Measurements from ENCODE around the gene PNRC1.

GRCh38 chr6:89033461-89033860 lies 47.1 kb upstream of the PNRC1 start:
- TF ChIP-seq POLR2AphosphoS5 (IDR thresholded peaks at IDR 0.05) (no peak), CTCF (IDR thresholded peaks at IDR 0.05) (no peak)

Measured in breast epithelium (tissue), 3 donors.